ENCODE results near the gene RPL37A.

RPL37A gene

DNA sequence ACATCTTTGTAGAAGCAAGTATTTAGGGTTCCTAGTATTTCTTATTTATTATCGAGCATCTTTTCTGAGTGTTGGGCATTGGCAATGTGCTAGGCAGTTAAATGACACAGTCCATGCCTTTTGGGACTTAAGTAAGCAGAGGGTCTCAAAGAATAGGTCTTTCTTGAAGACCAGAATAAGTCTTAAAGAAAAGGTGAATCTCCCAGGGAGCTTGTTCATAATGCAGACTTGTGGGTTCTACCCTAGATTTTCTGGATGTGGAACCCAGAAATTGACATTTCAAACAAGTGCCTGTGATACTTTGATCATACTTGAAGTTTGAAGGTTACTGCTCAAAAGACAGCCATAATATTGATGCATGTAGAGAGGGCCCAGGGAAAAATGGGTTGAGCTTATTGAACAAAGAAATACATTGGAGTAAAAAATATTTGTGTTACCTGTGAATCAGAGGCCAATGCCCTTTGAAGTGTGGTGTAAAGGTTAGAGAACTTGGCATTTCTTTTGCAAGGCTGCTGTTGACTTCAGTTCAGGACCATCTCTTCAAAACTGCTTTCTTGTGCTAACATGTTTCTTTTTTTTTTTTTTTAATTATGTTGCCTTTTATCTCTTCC is 24.4 kb downstream of the RPL37A start:
- Histone ChIP-seq H3K27me3 (ENCODE audit: insufficient read depth, low read length, poor library complexity) (no peaks in the 10 kb centered on the region), H4K20me1 (ENCODE audit: insufficient read depth, low read length) (no peaks in the 10 kb centered on the region), H3K36me3 (ENCODE audit: insufficient read depth, low read length) (peaks cover 11% of the 10 kb centered on the region), H3K27ac (ENCODE audit: low read length) (no peak overlapping the region), H2AFZ (ENCODE audit: low read depth, low read length) (no peak overlapping the region), H3K9me3 (ENCODE audit: insufficient read depth, low read length, severe bottlenecking) (no peaks in the 10 kb centered on the region), H3K4me3 (ENCODE audit: low read depth in 1 of 2, low read length in 2 of 2) (no peak overlapping the region), H3K9ac (ENCODE audit: low read depth, low read length) (no peak overlapping the region), H3K4me1 (ENCODE audit: insufficient read depth, low read length) (peaks cover 19% of the 10 kb centered on the region), H3K79me2 (ENCODE audit: insufficient read depth, low read length) (peaks cover 19% of the 10 kb centered on the region), H3K4me2 (ENCODE audit: insufficient read depth, low read length) (no peak overlapping the region)
- no peak for DNase-seq
- TF ChIP-seq CTCF (IDR thresholded peaks at IDR 0.05; ENCODE audit: borderline replicate concordance, extremely low read depth, low read length, poor library complexity, severe bottlenecking), result no peak
- no peak for TF ChIP-seq EZH2 (IDR thresholded peaks at IDR 0.05; ENCODE audit: borderline replicate concordance, low read depth, low read length, severe bottlenecking)
- ATAC-seq (ENCODE audit: insufficient read depth, low read depth), result no peak

DNA sequence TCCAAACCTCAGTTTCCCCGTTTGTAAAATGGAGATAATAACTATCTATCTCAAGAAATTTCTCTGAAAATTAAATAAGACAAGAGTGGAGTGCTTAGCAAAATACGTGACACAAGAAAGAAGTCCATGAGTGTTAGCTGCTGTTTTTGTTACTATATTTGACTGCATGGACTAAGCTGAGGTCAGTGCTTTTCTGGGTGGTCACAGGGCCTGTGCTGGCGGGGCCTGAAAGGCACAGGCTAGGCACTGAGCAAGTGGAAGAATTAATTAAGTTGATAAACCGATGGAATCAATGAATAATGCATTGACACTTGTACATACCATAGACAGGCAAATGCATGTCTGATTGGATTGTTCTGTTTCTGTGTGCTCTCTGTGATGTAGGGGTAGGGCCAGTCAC is 27.3 kb downstream of the RPL37A start:
- no peaks in the 10 kb centered on the region; the same call in 1 of the 2 replicates for H3K4me1 ChIP-seq (ENCODE audit: insufficient read depth, low read length)
- no peak overlapping the region for H3K27ac ChIP-seq (ENCODE audit: low read length)
- ATAC-seq (ENCODE audit: insufficient read depth, low read depth), result no peak
- H3K4me2 ChIP-seq (ENCODE audit: insufficient read depth, low read length), result no peak overlapping the region
- no peaks in the 10 kb centered on the region for H3K27me3 ChIP-seq (ENCODE audit: insufficient read depth, low read length, poor library complexity)
- no peaks in the 10 kb centered on the region for H4K20me1 ChIP-seq (ENCODE audit: insufficient read depth, low read length)
- no peak overlapping the region for H3K4me3 ChIP-seq (ENCODE audit: low read depth in 1 of 2, low read length in 2 of 2)
- no peaks in the 10 kb centered on the region for H3K79me2 ChIP-seq (ENCODE audit: insufficient read depth, low read length)
- H3K36me3 ChIP-seq (ENCODE audit: insufficient read depth, low read length), result peaks cover 3% of the 10 kb centered on the region
- no peak for TF ChIP-seq EZH2 (IDR thresholded peaks at IDR 0.05; ENCODE audit: borderline replicate concordance, low read depth, low read length, severe bottlenecking)
- DNase-seq, result no peak
- no peaks in the 10 kb centered on the region for H3K9me3 ChIP-seq (ENCODE audit: insufficient read depth, low read length, severe bottlenecking)
- H2AFZ ChIP-seq (ENCODE audit: low read depth, low read length), result no peak overlapping the region
- no peak overlapping the region for H3K9ac ChIP-seq (ENCODE audit: low read depth, low read length)

DNA sequence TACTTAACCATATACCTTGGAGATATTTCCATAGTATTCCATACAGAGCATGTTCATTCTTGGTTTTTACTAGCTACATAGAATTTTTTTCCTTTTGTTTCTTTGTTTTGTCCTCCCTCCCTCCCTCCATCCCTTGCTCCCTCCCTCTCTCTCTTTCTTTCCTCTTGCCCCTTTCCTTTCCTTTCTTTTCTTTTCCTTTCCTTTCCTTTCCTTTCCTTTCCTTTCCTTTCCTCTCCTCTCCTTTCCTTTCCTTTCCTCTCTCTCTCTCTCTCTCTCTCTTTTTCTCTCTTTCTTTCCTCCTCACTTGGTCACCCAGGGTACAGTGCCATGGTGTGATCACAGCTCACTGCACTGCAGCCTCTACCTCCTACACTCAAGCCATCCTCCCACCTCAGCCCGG is 28.3 kb downstream of the RPL37A start:
- no peak overlapping the region for H2AFZ ChIP-seq (ENCODE audit: low read depth, low read length)
- no peak overlapping the region for H3K4me3 ChIP-seq (ENCODE audit: low read depth in 1 of 2, low read length in 2 of 2)
- no peaks in the 10 kb centered on the region for H3K9me3 ChIP-seq (ENCODE audit: insufficient read depth, low read length, severe bottlenecking)
- no peaks in the 10 kb centered on the region for H4K20me1 ChIP-seq (ENCODE audit: insufficient read depth, low read length)
- H3K36me3 ChIP-seq (ENCODE audit: insufficient read depth, low read length), result no peaks in the 10 kb centered on the region
- TF ChIP-seq CTCF (IDR thresholded peaks at IDR 0.05; ENCODE audit: borderline replicate concordance, extremely low read depth, low read length, poor library complexity, severe bottlenecking) (no peak), EZH2 (IDR thresholded peaks at IDR 0.05; ENCODE audit: borderline replicate concordance, low read depth, low read length, severe bottlenecking) (no peak)
- H3K4me2 ChIP-seq (ENCODE audit: insufficient read depth, low read length), result no peak overlapping the region
- no peak overlapping the region for H3K9ac ChIP-seq (ENCODE audit: low read depth, low read length)
- DNase-seq (no peak), ATAC-seq (ENCODE audit: insufficient read depth, low read depth) (no peak)
- no peaks in the 10 kb centered on the region for H3K27me3 ChIP-seq (ENCODE audit: insufficient read depth, low read length, poor library complexity)
- no peaks in the 10 kb centered on the region for H3K79me2 ChIP-seq (ENCODE audit: insufficient read depth, low read length)
- no peak overlapping the region for H3K27ac ChIP-seq (ENCODE audit: low read length)
- no peaks in the 10 kb centered on the region; the same call in 1 of the 2 replicates for H3K4me1 ChIP-seq (ENCODE audit: insufficient read depth, low read length)

GRCh38 chr2:216527600-216527999 is 29.0 kb downstream of the RPL37A start:
- no peaks in the 10 kb centered on the region for H3K27me3 ChIP-seq (ENCODE audit: insufficient read depth, low read length, poor library complexity)
- H3K9ac ChIP-seq (ENCODE audit: low read depth, low read length), result no peak overlapping the region
- H2AFZ ChIP-seq (ENCODE audit: low read depth, low read length), result no peak overlapping the region
- no peaks in the 10 kb centered on the region for H4K20me1 ChIP-seq (ENCODE audit: insufficient read depth, low read length)
- no peaks in the 10 kb centered on the region for H3K9me3 ChIP-seq (ENCODE audit: insufficient read depth, low read length, severe bottlenecking)
- H3K4me1 ChIP-seq (ENCODE audit: insufficient read depth, low read length), result no peaks in the 10 kb centered on the region; the same call in 1 of the 2 replicates
- H3K4me2 ChIP-seq (ENCODE audit: insufficient read depth, low read length), result no peak overlapping the region
- DNase-seq (no peak), ATAC-seq (ENCODE audit: insufficient read depth, low read depth) (no peak)
- no peaks in the 10 kb centered on the region for H3K36me3 ChIP-seq (ENCODE audit: insufficient read depth, low read length)
- no peak overlapping the region for H3K27ac ChIP-seq (ENCODE audit: low read length)
- H3K79me2 ChIP-seq (ENCODE audit: insufficient read depth, low read length), result no peaks in the 10 kb centered on the region
- TF ChIP-seq CTCF (IDR thresholded peaks at IDR 0.05; ENCODE audit: borderline replicate concordance, extremely low read depth, low read length, poor library complexity, severe bottlenecking) (no peak), EZH2 (IDR thresholded peaks at IDR 0.05; ENCODE audit: borderline replicate concordance, low read depth, low read length, severe bottlenecking) (no peak)
- no peak overlapping the region for H3K4me3 ChIP-seq (ENCODE audit: low read depth in 1 of 2, low read length in 2 of 2)
